Uterus (tissue), 4 donors: ENCODE results near the gene EYS. TPM values are rescaled to one million over a fixed set of nuclear protein-coding genes. Genes with fewer than 3 reads are reported as not detected.

ENCODE experiments used
- DNase-seq, 2 donors: peaks; one replicate each; pipeline ENCODE4 v3.0.0-alpha.2; 2019 to 2020
- H3K27ac ChIP-seq, 2 donors: fragments of 200-600 bp; sonication (generic); 1 replicate in 1 of 2; 2 replicates in 1 of 2; pipeline ENCODE4 v1.5.1; 2016 to 2018
- H3K27me3 ChIP-seq, 2 donors: fragments of 200-600 bp; sonication (generic); one replicate each; pipeline ENCODE4 v1.5.1; 2018 to 2019; ENCODE audit warnings: control low read depth in 1 of 2
- H3K36me3 ChIP-seq, 2 donors: fragments of 200-600 bp; sonication (generic); one replicate each; pipeline ENCODE4 v1.5.1; 2019; ENCODE audit warnings: control low read depth in 1 of 2
- H3K4me1 ChIP-seq, 2 donors: fragments of 200-600 bp; sonication (generic); one replicate each; pipeline ENCODE4 v1.5.1; 2018 to 2019; ENCODE audit warnings: control low read depth in 1 of 2
- H3K4me3 ChIP-seq, 2 donors: fragments of 200-600 bp; sonication (generic); 1 replicate in 1 of 2; 2 replicates in 1 of 2; pipeline ENCODE4 v1.5.1; 2018 to 2019; ENCODE audit warnings: mild to moderate bottlenecking in 1 of 2
- H3K9me3 ChIP-seq, 2 donors: fragments of 200-600 bp; sonication (generic); one replicate each; pipeline ENCODE4 v1.5.1; 2019; ENCODE audit warnings: control low read depth in 1 of 2
- CTCF ChIP-seq, 4 experiments: fragments of 200-600 bp in 2 of 4; fragments of 450-650 bp in 2 of 4; sonication (generic) in 2 of 4; IDR thresholded peaks; one replicate each; pipeline ENCODE4 v1.5.1; 2016 to 2019; ENCODE audit warnings: antibody characterized with exemption in 4 of 4, mild to moderate bottlenecking in 2 of 4, moderate library complexity in 1 of 4
- POLR2A ChIP-seq, 2 donors: fragments of 450-650 bp; IDR thresholded peaks; one replicate each; pipeline ENCODE4 v1.6.1; 2016; ENCODE audit warnings: antibody characterized with exemption in 2 of 2, mild to moderate bottlenecking in 1 of 2, moderate library complexity in 1 of 2
- intact Hi-C: fragments of 100-400 bp; cut with DNase I; formaldehyde crosslinking; loops from one replicate; pipeline ENCODE4 v1.15.1; 2023; ENCODE audit warnings: low total_unique reads
- total RNA-seq, 4 donors: library from RNA; depleted of rRNA in 3 of 4; stranded (reverse); fragments of >200 nt in 3 of 4; gene quantifications; one replicate each; pipeline versions ENCODE4 v1.1.0 to v1.2.4, GENCODE V29; 2014 to 2023
- donor health status: DM: yes; HTN: yes; CAD: no.

The EYS gene
- total RNA-seq, 4 donors from 2014 or later: 1.3 TPM; not detected in 3

- H3K4me1 ChIP-seq: no peaks in the 10 kb centered on the region
- TF ChIP-seq POLR2A (IDR thresholded peaks at IDR 0.05): no peak
- no peak for TF ChIP-seq CTCF (IDR thresholded peaks at IDR 0.05)
- H3K4me3 ChIP-seq: no peak overlapping the region
- intact Hi-C loops: no loop called here
- H3K9me3 ChIP-seq: no peaks in the 10 kb centered on the region
- no peak for DNase-seq
- H3K27ac ChIP-seq: no peak overlapping the region
- no peaks in the 10 kb centered on the region for H3K36me3 ChIP-seq
- H3K27me3 ChIP-seq: no peaks in the 10 kb centered on the region
Measured at GRCh38 chr6:64811119-64811518, 895.9 kb downstream of the EYS start.

GRCh38 chr6:64807785-64808184 lies 899.2 kb downstream of the EYS start:
- TF ChIP-seq CTCF (IDR thresholded peaks at IDR 0.05) (no peak), POLR2A (IDR thresholded peaks at IDR 0.05) (no peak)

GRCh38 chr6:64803470-64804166 lies 903.4 kb downstream of the EYS start:
- H3K27me3 ChIP-seq: no peaks in the 10 kb centered on the region
- no peaks in the 10 kb centered on the region for H3K9me3 ChIP-seq
- intact Hi-C loops: no loop called here

More at GRCh38 chr6:64807785-64808184, 899.2 kb downstream of the EYS start:
- intact Hi-C loops: no loop called here
- Histone ChIP-seq H3K27me3 (no peaks in the 10 kb centered on the region), H3K9me3 (no peaks in the 10 kb centered on the region), H3K4me1 (no peaks in the 10 kb centered on the region), H3K4me3 (no peak overlapping the region), H3K36me3 (no peaks in the 10 kb centered on the region), H3K27ac (no peak overlapping the region)
- no peak for DNase-seq

GRCh38 chr6:64792534-64792933 lies 914.5 kb downstream of the EYS start:
- Histone ChIP-seq H3K4me1 (no peaks in the 10 kb centered on the region), H3K27ac (no peak overlapping the region), H3K4me3 (no peak overlapping the region), H3K36me3 (no peaks in the 10 kb centered on the region), H3K9me3 (no peaks in the 10 kb centered on the region), H3K27me3 (no peaks in the 10 kb centered on the region)
- DNase-seq: no peak
- TF ChIP-seq POLR2A (IDR thresholded peaks at IDR 0.05): no peak
- intact Hi-C loops: no loop called here

More at GRCh38 chr6:64803470-64804166, 903.4 kb downstream of the EYS start:
- TF ChIP-seq CTCF (IDR thresholded peaks at IDR 0.05): no peak
- TF ChIP-seq POLR2A (IDR thresholded peaks at IDR 0.05): no peak
- no peak overlapping the region for H3K27ac ChIP-seq
- no peaks in the 10 kb centered on the region for H3K36me3 ChIP-seq
- H3K4me3 ChIP-seq: no peak overlapping the region
- no peaks in the 10 kb centered on the region for H3K4me1 ChIP-seq
- no peak for DNase-seq

GRCh38 chr6:64789476-64789875 lies 917.5 kb downstream of the EYS start:
- H3K27ac ChIP-seq: no peak overlapping the region
- H3K27me3 ChIP-seq: no peaks in the 10 kb centered on the region
- DNase-seq: no peak
- TF ChIP-seq POLR2A (IDR thresholded peaks at IDR 0.05): no peak
- no peak for TF ChIP-seq CTCF (IDR thresholded peaks at IDR 0.05)
- no peaks in the 10 kb centered on the region for H3K36me3 ChIP-seq
- no peak overlapping the region for H3K4me3 ChIP-seq
- intact Hi-C loops: no loop called here
- H3K4me1 ChIP-seq: no peaks in the 10 kb centered on the region
- H3K9me3 ChIP-seq: no peaks in the 10 kb centered on the region
